Right atrium auricular region (tissue), 2 donors: ENCODE data around the gene VAV1. TPM values are rescaled to one million over a fixed set of nuclear protein-coding genes. Genes with fewer than 3 reads are reported as not detected.

Source experiments
- DNase-seq: peaks from one replicate; pipeline ENCODE4 v3.0.0-alpha.2; 2019; ENCODE audit warnings: low spot score
- H3K27ac ChIP-seq, 2 donors: fragments of 200-600 bp; sonication (generic); 1 replicate in 1 of 2; 2 replicates in 1 of 2; pipeline ENCODE4 v1.5.1; 2016 to 2019
- H3K27me3 ChIP-seq, 2 donors: fragments of 200-600 bp; sonication (generic); one replicate each; pipeline versions ENCODE4 v1.5.1 to v1.6.0; 2017 to 2019
- H3K36me3 ChIP-seq: fragments of 200-600 bp; sonication (generic); one replicate; pipeline ENCODE4 v1.5.1; 2016
- H3K4me1 ChIP-seq, 2 donors: fragments of 200-600 bp; sonication (generic); one replicate each; pipeline versions ENCODE4 v1.5.1 to v1.6.0; 2017 to 2019
- H3K4me3 ChIP-seq, 2 donors: fragments of 200-600 bp; sonication (generic); 1 replicate in 1 of 2; 2 replicates in 1 of 2; pipeline ENCODE4 v1.5.1; 2017 to 2019; ENCODE audit warnings: mild to moderate bottlenecking in 1 of 2, moderate library complexity in 1 of 2
- H3K9me3 ChIP-seq, 2 donors: fragments of 200-600 bp; sonication (generic); one replicate each; pipeline ENCODE4 v1.5.1; 2019
- total RNA-seq, 2 donors: library from RNA; depleted of rRNA; stranded (reverse); fragments of >200 nt; gene quantifications; one replicate each; pipeline ENCODE4 v1.1.0, GENCODE V29; 2016
- TF ChIP-seq, protein P1 (sequence below), 2 donors: fragments of 200-600 bp; sonication (generic); IDR thresholded peaks; one replicate each; pipeline ENCODE4 v1.5.1; 2019; ENCODE audit warnings: antibody characterized with exemption in 2 of 2

Gene VAV1
- total RNA-seq, 2 donors from 2014 or later, result 0.52 to 1.4 TPM

GRCh38 chr19:6728346-6728745 is 44.2 kb upstream of the VAV1 start:
- TF ChIP-seq, protein P1, sequence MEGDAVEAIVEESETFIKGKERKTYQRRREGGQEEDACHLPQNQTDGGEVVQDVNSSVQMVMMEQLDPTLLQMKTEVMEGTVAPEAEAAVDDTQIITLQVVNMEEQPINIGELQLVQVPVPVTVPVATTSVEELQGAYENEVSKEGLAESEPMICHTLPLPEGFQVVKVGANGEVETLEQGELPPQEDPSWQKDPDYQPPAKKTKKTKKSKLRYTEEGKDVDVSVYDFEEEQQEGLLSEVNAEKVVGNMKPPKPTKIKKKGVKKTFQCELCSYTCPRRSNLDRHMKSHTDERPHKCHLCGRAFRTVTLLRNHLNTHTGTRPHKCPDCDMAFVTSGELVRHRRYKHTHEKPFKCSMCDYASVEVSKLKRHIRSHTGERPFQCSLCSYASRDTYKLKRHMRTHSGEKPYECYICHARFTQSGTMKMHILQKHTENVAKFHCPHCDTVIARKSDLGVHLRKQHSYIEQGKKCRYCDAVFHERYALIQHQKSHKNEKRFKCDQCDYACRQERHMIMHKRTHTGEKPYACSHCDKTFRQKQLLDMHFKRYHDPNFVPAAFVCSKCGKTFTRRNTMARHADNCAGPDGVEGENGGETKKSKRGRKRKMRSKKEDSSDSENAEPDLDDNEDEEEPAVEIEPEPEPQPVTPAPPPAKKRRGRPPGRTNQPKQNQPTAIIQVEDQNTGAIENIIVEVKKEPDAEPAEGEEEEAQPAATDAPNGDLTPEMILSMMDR (IDR thresholded peaks at IDR 0.05), result no peak
- H3K27me3 ChIP-seq, result no peaks in the 10 kb centered on the region
- H3K27ac ChIP-seq, result no peak overlapping the region
- no peaks in the 10 kb centered on the region for H3K4me1 ChIP-seq
- no peak overlapping the region for H3K4me3 ChIP-seq
- DNase-seq, result no peak
- no peaks in the 10 kb centered on the region for H3K9me3 ChIP-seq
- peaks cover 16% of the 10 kb centered on the region for H3K36me3 ChIP-seq

DNA sequence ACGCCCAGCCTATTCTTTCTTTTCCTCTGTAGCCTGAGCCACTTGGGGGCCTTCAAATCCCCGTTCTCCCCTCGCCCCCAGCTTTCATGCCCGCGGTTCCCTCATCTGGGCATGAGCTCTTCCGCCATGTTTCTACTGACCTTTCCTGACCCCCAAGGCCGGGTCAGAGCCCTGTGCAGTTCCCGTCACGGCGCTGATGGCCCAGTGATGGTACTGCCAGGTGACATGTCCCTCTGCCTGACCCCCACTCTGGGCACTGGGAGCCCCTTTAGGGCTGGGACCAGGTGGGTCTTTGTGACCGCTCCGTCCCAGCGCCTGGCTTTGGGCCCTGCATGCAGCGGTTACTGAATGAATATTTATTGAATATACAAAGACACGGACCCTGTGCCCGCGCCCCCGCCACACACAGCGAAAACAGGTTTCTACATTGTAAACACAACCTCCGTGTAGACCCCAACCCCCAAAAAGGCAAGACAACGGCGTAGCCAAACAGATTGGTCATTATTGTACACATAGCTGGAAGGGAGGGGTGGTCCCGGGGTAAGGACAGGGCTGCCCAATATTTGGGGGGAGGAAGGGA is 42.8 kb upstream of the VAV1 start:
- TF ChIP-seq, protein P1 (IDR thresholded peaks at IDR 0.05), result no peak
- Histone ChIP-seq H3K36me3 (peaks cover 17% of the 10 kb centered on the region), H3K9me3 (no peaks in the 10 kb centered on the region), H3K4me3 (no peak overlapping the region), H3K27ac (no peak overlapping the region), H3K27me3 (no peaks in the 10 kb centered on the region), H3K4me1 (no peaks in the 10 kb centered on the region)
- no peak for DNase-seq

DNA sequence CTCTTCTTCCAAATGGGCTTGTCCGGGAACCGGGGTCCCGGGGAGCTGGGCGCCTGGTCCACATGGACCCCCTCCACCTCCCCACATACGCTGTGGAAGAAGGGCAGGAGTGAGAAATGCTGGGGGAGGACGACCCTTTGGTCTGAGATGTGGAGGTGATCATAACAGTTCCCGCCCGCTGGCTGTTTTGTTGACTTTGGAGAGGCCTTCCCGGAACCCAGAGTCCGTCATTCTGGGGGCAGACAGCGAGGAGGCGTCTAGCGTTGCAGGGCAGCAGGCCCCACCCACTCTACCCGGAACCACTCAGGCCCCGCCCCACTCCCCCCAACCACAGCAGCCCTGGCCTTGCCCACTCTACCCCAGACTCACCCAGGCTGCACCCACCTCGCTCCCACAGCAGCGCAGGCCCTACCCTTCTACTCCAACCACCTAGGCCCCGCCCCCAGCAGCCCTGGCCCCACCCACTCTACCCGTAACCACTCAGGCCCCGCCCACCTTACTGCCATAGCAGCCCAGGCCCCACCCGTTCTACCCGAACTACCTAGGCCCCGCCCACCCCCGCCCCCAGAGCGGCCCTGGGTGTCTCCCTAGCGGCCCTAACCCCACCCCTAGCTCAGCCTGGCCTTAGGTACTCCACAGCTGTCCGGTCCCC is 42.2 kb upstream of the VAV1 start:
- TF ChIP-seq, protein P1 (IDR thresholded peaks at IDR 0.05), result no peak
- Histone ChIP-seq H3K36me3 (peaks cover 17% of the 10 kb centered on the region), H3K4me3 (no peak overlapping the region), H3K4me1 (no peaks in the 10 kb centered on the region), H3K27ac (no peak overlapping the region), H3K9me3 (no peaks in the 10 kb centered on the region), H3K27me3 (no peaks in the 10 kb centered on the region)
- DNase-seq, result no peak

- no peaks in the 10 kb centered on the region for H3K27me3 ChIP-seq
- no peak overlapping the region for H3K4me3 ChIP-seq
- H3K4me1 ChIP-seq, result peaks cover 0 to 8% of the 10 kb centered on the region in 2 donors
- no peak overlapping the region for H3K27ac ChIP-seq
- no peaks in the 10 kb centered on the region for H3K9me3 ChIP-seq
- H3K36me3 ChIP-seq, result peaks cover 17% of the 10 kb centered on the region
- TF ChIP-seq, protein P1 (IDR thresholded peaks at IDR 0.05), result no peak
- no peak for DNase-seq
Observed at GRCh38 chr19:6730941-6731670, 41.4 kb upstream of the VAV1 start.

DNA sequence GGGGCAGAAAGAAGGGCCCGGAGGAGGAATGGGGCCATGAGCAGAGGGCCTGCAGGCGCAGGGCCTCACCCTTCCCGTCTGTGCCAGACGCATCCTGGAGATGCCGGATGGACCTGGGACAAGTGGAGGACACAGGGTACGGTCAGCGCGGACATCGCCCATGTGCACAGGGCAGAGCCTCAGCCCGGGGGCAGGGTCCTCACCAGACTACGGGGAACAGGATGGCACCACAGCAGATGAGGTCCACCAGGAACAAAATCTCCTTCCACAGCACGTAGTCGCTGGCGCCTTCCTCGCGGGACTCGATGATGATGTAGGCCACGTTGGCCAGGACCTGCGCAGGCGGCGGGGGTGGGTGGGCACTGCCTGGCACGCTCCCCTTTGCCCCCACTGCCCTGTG is 40.7 kb upstream of the VAV1 start:
- H3K4me3 ChIP-seq, result no peak overlapping the region
- H3K9me3 ChIP-seq, result no peaks in the 10 kb centered on the region
- DNase-seq, result no peak
- H3K4me1 ChIP-seq, result peaks cover 0 to 14% of the 10 kb centered on the region in 2 donors
- no peak overlapping the region for H3K27ac ChIP-seq
- no peaks in the 10 kb centered on the region for H3K27me3 ChIP-seq
- TF ChIP-seq, protein P1 (IDR thresholded peaks at IDR 0.05), result no peak
- H3K36me3 ChIP-seq, result peaks cover 17% of the 10 kb centered on the region
